ENCODE data around the gene KLHL26.

KLHL26 gene

DNA sequence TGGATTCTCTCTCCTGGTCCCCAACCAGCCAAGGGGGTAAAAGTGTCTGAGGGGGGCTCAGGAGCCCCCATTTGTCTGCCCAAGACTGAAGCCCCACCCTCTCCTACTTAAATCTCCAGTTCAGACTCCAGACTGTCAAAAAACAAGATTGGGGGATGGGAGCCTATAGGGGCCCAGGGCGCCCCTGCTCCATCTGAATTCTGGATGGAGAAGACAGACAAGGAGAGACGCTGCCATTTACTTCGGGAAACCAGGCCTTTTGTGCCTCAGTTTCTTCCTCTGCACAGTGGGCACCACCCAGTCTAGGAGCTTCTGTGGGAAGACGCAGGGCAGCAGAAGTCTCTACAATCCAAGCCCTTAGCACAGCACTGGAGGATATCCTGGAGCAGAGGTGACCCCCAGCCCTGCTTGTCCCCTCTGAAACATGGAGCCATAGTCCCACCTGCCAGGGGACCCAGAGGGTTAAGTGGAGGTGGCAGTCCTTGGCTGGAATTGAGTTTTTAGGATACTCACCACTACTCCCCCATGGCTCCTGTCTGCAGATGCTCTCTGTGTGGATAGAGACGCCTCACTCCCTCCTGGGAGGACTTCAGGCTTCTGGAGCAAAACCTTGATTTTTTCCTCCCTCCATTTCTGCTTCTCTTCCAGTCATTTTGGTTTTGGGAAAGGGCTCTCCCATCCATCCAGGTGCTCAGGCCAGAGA, 28.6 kb upstream of the KLHL26 start:
- TF ChIP-seq ZFX (IDR thresholded peaks at IDR 0.05; ENCODE audit: borderline replicate concordance) = no peak
- TF ChIP-seq, protein P1, sequence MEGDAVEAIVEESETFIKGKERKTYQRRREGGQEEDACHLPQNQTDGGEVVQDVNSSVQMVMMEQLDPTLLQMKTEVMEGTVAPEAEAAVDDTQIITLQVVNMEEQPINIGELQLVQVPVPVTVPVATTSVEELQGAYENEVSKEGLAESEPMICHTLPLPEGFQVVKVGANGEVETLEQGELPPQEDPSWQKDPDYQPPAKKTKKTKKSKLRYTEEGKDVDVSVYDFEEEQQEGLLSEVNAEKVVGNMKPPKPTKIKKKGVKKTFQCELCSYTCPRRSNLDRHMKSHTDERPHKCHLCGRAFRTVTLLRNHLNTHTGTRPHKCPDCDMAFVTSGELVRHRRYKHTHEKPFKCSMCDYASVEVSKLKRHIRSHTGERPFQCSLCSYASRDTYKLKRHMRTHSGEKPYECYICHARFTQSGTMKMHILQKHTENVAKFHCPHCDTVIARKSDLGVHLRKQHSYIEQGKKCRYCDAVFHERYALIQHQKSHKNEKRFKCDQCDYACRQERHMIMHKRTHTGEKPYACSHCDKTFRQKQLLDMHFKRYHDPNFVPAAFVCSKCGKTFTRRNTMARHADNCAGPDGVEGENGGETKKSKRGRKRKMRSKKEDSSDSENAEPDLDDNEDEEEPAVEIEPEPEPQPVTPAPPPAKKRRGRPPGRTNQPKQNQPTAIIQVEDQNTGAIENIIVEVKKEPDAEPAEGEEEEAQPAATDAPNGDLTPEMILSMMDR (IDR thresholded peaks at IDR 0.05) = no peak
- no peak overlapping the region for H3K27ac ChIP-seq

DNA sequence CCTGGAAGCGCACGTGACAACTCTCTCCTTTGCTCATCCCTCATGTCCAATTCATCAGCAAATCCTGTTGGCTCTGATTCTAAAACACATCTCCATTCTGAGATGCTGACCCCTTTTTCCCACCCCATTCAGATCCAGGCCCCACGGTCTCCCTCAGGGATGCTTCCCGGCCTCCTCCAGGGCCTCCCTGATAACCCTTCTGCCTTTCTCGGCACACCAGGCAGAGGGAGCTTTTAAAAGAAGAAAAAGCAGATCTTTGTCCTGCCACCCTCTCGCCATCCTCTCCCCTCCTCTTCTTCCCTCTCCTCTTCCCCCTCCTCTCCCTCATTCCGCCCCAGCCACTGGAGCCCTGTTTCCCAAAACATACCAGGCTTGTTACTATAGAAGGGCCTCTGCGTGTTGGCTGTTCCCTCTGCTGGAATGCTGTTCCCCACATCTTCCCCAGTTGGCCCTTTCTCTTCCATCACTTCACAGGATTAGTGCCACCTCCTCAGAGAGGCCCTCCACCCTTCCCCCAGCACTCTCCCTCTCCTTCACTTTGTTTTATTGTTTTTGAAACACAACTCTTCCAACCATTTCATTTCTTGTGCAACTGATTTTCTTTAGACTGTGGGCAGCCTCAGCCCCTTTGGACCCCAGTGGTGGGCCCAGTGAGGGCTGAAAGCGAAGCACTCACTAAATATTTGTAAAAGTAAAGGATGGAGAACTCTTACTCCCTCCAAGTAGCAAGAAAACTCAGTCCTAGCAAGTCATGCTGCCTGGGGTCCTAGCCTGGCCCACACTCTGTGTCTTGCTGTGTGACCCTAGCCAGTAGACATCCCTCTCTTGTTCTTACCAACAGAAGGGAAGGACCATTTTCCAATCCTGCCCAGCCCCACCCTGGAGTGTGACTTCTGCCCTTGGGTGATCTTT, 27.8 kb upstream of the KLHL26 start:
- no peak overlapping the region for H3K27ac ChIP-seq
- no peak for TF ChIP-seq ZFX (IDR thresholded peaks at IDR 0.05; ENCODE audit: borderline replicate concordance)
- TF ChIP-seq, protein P1 (IDR thresholded peaks at IDR 0.05) = no peak

DNA sequence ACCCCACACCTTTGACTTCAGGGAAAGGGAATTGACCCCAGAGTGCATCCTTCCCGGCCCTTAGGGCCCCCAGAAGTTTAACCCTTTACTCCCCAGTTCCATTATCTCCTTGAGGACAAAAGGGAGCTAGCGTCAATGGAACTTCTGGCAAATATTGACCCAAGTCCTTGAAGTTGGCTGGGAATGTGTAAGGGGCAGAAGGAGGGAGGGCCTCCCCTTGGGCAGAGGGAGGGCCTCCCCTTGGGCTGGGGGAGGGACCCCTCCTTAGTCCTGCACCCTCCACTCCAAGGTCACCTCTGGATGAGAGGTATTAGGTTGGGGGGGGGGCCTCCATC, 27.1 kb upstream of the KLHL26 start:
- no peak overlapping the region for H3K27ac ChIP-seq
- no peak for TF ChIP-seq ZFX (IDR thresholded peaks at IDR 0.05; ENCODE audit: borderline replicate concordance)
- TF ChIP-seq, protein P1 (IDR thresholded peaks at IDR 0.05) = no peak

DNA sequence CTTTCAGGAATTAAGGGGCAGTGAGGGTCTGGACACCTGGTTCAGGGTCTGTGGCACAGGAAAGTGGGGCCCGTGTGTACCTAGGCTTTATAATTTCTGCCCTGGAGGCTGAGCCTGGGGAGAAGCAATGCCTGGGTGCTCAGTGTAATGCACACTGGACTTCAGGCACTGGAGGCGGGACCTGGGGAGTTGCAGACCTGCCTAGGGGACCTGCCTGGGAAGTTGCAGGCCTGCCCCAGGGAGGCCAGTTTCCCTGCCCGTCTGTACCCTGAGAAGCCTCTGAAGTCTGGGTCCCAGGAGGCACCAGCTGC, 26.6 kb upstream of the KLHL26 start:
- TF ChIP-seq ZFX (IDR thresholded peaks at IDR 0.05; ENCODE audit: borderline replicate concordance) = no peak
- TF ChIP-seq, protein P1 (IDR thresholded peaks at IDR 0.05) = no peak
- no peak overlapping the region for H3K27ac ChIP-seq

DNA sequence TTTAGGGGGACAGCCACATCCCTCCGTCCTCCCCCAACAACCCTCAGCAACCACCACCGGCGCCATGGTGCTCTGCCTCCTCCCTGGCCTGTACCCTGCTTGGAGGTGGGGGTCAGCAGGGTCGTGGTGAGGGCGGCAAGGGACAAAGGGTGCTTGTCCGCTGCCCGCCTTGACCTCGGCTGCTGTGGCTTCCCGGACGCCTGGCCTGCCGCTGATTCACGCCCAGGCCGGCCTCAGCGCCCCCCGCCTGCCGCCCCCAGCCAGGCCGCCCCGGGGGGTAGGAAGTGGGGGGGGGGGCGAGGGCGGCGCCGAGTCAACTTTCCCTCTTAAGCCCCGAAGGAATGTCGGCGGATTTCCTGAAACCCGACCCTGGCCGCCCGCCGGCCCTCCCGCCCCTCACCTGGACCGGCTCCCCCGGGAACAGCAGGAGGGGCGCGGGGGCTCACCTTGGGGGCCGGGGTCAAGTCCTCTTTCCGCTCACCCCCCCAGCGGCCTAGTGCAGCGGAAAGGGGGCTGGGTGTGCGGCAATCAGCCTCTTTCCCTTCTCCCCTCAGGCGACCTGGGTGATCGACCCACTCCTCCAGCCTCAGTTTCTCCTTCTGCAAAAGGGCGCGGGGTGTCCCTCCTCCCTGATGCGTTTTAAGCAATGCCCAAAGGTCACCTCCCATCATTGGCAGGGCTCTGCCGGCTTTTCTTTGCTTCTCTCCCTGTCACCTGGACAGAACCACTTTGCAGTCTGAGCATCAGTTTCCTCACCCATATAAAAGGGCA, 26.1 kb upstream of the KLHL26 start:
- H3K27ac ChIP-seq = no peak overlapping the region
- TF ChIP-seq, protein P1 (IDR thresholded peaks at IDR 0.05) = no peak
- no peak for TF ChIP-seq ZFX (IDR thresholded peaks at IDR 0.05; ENCODE audit: borderline replicate concordance)

DNA sequence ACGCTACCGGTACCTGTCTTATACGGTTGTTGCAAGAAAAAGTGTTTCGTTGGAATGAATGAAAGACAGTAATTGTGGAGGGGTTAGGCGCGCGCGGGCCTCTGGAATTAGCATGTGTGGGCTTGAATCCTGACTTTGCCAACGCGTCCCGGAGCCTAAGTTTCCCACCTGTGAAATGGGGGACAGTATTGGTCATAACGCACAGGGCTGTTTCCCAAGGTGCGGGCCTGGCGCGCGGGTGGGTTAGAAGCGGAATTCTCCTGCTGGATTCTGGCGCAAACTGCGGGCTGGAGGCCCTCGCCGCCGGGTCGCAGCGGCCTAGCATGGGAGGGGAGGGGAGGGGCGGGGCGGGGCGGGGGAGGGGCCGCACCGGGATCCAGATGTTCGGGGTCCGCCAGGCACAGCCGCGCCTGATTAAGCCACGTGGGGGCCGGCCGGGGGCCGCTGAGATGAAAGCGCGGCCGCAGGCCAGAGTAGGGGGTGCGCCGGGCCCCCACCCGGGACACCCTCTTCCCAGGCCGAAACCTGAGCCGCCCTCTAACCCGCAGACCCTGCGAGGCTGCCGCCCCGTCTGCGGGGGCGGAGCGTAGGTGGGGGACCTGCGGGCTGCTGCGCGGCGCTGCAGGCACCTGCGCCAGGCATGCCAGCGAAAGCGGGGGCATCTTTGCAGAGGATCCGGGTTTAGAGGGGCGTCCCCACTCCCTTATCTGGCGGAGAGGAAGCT, 25.3 kb upstream of the KLHL26 start:
- no peak overlapping the region for H3K27ac ChIP-seq
- TF ChIP-seq, protein P1 (IDR thresholded peaks at IDR 0.05) = no peak
